GM23338 (cell line): Measurements from ENCODE around the gene CAMK2N2. TPM values are rescaled to one million over a fixed set of nuclear protein-coding genes. Genes with fewer than 3 reads are reported as not detected.
"Not testable (repeated sequence)": the region's sequence is repeated elsewhere in the genome, so short reads cannot be mapped to it uniquely, and the experiment has no call there.

ENCODE experiments used
- ATAC-seq: fragments of 200-7000 bp; cut with Tn5 transposase; 3 replicates; pipeline ENCODE4 v1.9.1; 2020
- DNase-seq: peaks from one replicate; pipeline ENCODE4 v3.0.0-alpha.2; 2015; ENCODE audit warnings: low spot score
- H2AFZ ChIP-seq: fragments of 200-600 bp; sonication (generic); 2 replicates; pipeline ENCODE4 v1.8.0; 2016; ENCODE audit warnings: antibody characterized with exemption, mild to moderate bottlenecking, moderate library complexity
- H3F3A ChIP-seq: fragments of 200-600 bp; sonication (generic); replicated peaks from 2 replicates; pipeline ENCODE4 v1.8.0; 2017; ENCODE audit warnings: antibody characterized with exemption, mixed run types, low read depth
- H3K27ac ChIP-seq: fragments of 200-600 bp; sonication (generic); 2 replicates; pipeline ENCODE4 v1.6.1; 2016; ENCODE audit warnings: low read depth
- H3K27me3 ChIP-seq: fragments of 200-600 bp; sonication (generic); 2 replicates; pipeline ENCODE4 v1.8.0; 2016; ENCODE audit warnings: mild to moderate bottlenecking, mixed run types, moderate library complexity; ENCODE audit not compliant: insufficient read depth
- H3K36me3 ChIP-seq: fragments of 200-600 bp; sonication (generic); 2 replicates; pipeline ENCODE4 v1.8.0; 2016; ENCODE audit warnings: mild to moderate bottlenecking; ENCODE audit not compliant: insufficient read depth
- H3K4me1 ChIP-seq: fragments of 200-600 bp; sonication (generic); 2 replicates; pipeline ENCODE4 v1.8.0; 2016; ENCODE audit warnings: mild to moderate bottlenecking, moderate library complexity; ENCODE audit not compliant: insufficient read depth
- H3K4me2 ChIP-seq: fragments of 200-600 bp; sonication (generic); 2 replicates; pipeline ENCODE4 v1.7.1; 2017; ENCODE audit warnings: mixed run types
- H3K4me3 ChIP-seq: fragments of 200-600 bp; sonication (generic); 2 replicates; pipeline ENCODE4 v1.6.1; 2016; ENCODE audit warnings: mixed run types
- H3K79me2 ChIP-seq: fragments of 200-600 bp; sonication (generic); replicated peaks from 2 replicates; pipeline ENCODE4 v1.8.0; 2017; ENCODE audit warnings: mild to moderate bottlenecking; ENCODE audit not compliant: insufficient read depth
- H3K9me2 ChIP-seq: fragments of 200-600 bp; sonication (generic); 2 replicates; pipeline ENCODE4 v1.8.0; 2017; ENCODE audit not compliant: insufficient read depth
- H4K20me1 ChIP-seq: fragments of 200-600 bp; sonication (generic); replicated peaks from 2 replicates; pipeline ENCODE4 v1.8.0; 2017; ENCODE audit warnings: mild to moderate bottlenecking; ENCODE audit not compliant: insufficient read depth
- H3K27ac Mint-ChIP-seq: 2 replicates; pipeline ENCODE4 v1.8.0; 2020; ENCODE audit warnings: inconsistent platforms, mild to moderate bottlenecking, moderate library complexity, mixed read lengths
- H3K27me3 Mint-ChIP-seq: 3 replicates; pipeline ENCODE4 v1.8.0; 2022; ENCODE audit warnings: low read depth, mild to moderate bottlenecking, moderate library complexity, mixed read lengths, inconsistent platforms; ENCODE audit not compliant: insufficient read depth, poor library complexity
- H3K36me3 Mint-ChIP-seq: 3 replicates; pipeline ENCODE4 v1.8.0; 2021; ENCODE audit warnings: low read depth, mild to moderate bottlenecking, inconsistent platforms, moderate library complexity, mixed read lengths
- H3K4me1 Mint-ChIP-seq: 3 replicates; pipeline ENCODE4 v1.8.0; 2020; ENCODE audit warnings: mild to moderate bottlenecking, inconsistent platforms, mixed read lengths
- H3K4me3 Mint-ChIP-seq: 3 replicates; pipeline ENCODE4 v1.8.0; 2021; ENCODE audit warnings: moderate library complexity, mild to moderate bottlenecking, inconsistent platforms, mixed read lengths
- H3K9me3 Mint-ChIP-seq: 3 replicates; pipeline ENCODE4 v1.8.0; 2020; ENCODE audit warnings: moderate library complexity, mild to moderate bottlenecking, inconsistent platforms, mixed read lengths
- CREB1 ChIP-seq: fragments of 250-450 bp; sonication (Bioruptor Pico); IDR thresholded peaks from 2 replicates; pipeline ENCODE4 v1.5.0; 2020; ENCODE audit warnings: low read depth, mild to moderate bottlenecking, moderate library complexity
- EZH2 ChIP-seq: fragments of 200-600 bp; sonication (generic); IDR thresholded peaks from one replicate; pipeline ENCODE4 v1.8.0; 2017; ENCODE audit warnings: antibody characterized with exemption, mild to moderate bottlenecking, low read depth; ENCODE audit not compliant: unreplicated experiment
- NANOG ChIP-seq: IDR thresholded peaks from 2 replicates; pipeline ENCODE4 v1.6.1; 2016; ENCODE audit warnings: antibody characterized with exemption, borderline replicate concordance
- polyA plus RNA-seq: library from polyadenylated mRNA; unstranded; fragments of >200 nt; fragmentation: Nextera tagmentation; extraction: Ambion mirVana; gene quantifications from 2 replicates; pipeline ENCODE4 v1.2.1, GENCODE V29; 2016
- total RNA-seq: library from RNA; depleted of rRNA; stranded (reverse); fragments of >200 nt; shearing (Covaris generic); gene quantifications from 2 replicates; pipeline ENCODE4 v1.2.3, GENCODE V29; 2014
- TF ChIP-seq, protein P1 (sequence below): IDR thresholded peaks from one replicate; pipeline ENCODE4 v1.6.1; 2018; ENCODE audit warnings: antibody characterized with exemption; ENCODE audit not compliant: unreplicated experiment
- TF ChIP-seq, protein P2 (sequence below): fragments of 250-450 bp; sonication (Bioruptor Pico); IDR thresholded peaks from 2 replicates; pipeline ENCODE4 v1.5.0; 2020; ENCODE audit warnings: mild to moderate bottlenecking, moderate library complexity

Gene CAMK2N2
- total and polyA plus RNA-seq, 2 experiments from 2014 or later, result 0.32 to 1.3 TPM

GRCh38 chr3:184272269-184272668, 10.9 kb upstream of the CAMK2N2 start:
- no peaks in the 10 kb centered on the region for H3K4me1 ChIP-seq
- peaks cover 7% of the 10 kb centered on the region; the same call in 2 of the 3 replicates for H3K4me1 Mint-ChIP-seq
- no peak overlapping the region for H2AFZ ChIP-seq
- ATAC-seq, result no peak
- H3K4me3 Mint-ChIP-seq, result no peak overlapping the region
- no peak overlapping the region for H3K4me3 ChIP-seq
- no peak for DNase-seq
- no peaks in the 10 kb centered on the region; the same call in 1 of the 2 replicates for H3K9me2 ChIP-seq
- no peaks in the 10 kb centered on the region for H3F3A ChIP-seq
- TF ChIP-seq CREB1, result no peak
- TF ChIP-seq EZH2, result no peak
- TF ChIP-seq, protein P1, sequence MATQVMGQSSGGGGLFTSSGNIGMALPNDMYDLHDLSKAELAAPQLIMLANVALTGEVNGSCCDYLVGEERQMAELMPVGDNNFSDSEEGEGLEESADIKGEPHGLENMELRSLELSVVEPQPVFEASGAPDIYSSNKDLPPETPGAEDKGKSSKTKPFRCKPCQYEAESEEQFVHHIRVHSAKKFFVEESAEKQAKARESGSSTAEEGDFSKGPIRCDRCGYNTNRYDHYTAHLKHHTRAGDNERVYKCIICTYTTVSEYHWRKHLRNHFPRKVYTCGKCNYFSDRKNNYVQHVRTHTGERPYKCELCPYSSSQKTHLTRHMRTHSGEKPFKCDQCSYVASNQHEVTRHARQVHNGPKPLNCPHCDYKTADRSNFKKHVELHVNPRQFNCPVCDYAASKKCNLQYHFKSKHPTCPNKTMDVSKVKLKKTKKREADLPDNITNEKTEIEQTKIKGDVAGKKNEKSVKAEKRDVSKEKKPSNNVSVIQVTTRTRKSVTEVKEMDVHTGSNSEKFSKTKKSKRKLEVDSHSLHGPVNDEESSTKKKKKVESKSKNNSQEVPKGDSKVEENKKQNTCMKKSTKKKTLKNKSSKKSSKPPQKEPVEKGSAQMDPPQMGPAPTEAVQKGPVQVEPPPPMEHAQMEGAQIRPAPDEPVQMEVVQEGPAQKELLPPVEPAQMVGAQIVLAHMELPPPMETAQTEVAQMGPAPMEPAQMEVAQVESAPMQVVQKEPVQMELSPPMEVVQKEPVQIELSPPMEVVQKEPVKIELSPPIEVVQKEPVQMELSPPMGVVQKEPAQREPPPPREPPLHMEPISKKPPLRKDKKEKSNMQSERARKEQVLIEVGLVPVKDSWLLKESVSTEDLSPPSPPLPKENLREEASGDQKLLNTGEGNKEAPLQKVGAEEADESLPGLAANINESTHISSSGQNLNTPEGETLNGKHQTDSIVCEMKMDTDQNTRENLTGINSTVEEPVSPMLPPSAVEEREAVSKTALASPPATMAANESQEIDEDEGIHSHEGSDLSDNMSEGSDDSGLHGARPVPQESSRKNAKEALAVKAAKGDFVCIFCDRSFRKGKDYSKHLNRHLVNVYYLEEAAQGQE, result no peak
- no peak for TF ChIP-seq NANOG
- no peaks in the 10 kb centered on the region for H4K20me1 ChIP-seq
- no peaks in the 10 kb centered on the region for H3K79me2 ChIP-seq
- H3K27ac Mint-ChIP-seq, result no peak overlapping the region
- H3K27ac ChIP-seq, result no peak overlapping the region
- no peaks in the 10 kb centered on the region for H3K36me3 ChIP-seq
- peaks cover 23% of the 10 kb centered on the region for H3K27me3 Mint-ChIP-seq
- no peaks in the 10 kb centered on the region; the same call in 1 of the 3 replicates for H3K9me3 Mint-ChIP-seq
- no peaks in the 10 kb centered on the region for H3K36me3 Mint-ChIP-seq
- H3K4me2 ChIP-seq, result no peak overlapping the region
- peaks cover 46% of the 10 kb centered on the region for H3K27me3 ChIP-seq

GRCh38 chr3:184267249-184267648, 5.9 kb upstream of the CAMK2N2 start:
- H3K27me3 Mint-ChIP-seq, result peaks cover 21% of the 10 kb centered on the region
- H3K9me3 Mint-ChIP-seq, H3K4me3 ChIP-seq, H3K4me3 Mint-ChIP-seq, H3K36me3 Mint-ChIP-seq, H3K36me3 ChIP-seq, H4K20me1 ChIP-seq, H3K27ac ChIP-seq, H3K4me2 ChIP-seq, H3K4me1 Mint-ChIP-seq, H3F3A ChIP-seq, H3K79me2 ChIP-seq, H3K9me2 ChIP-seq, H2AFZ ChIP-seq, DNase-seq, H3K4me1 ChIP-seq, H3K27ac Mint-ChIP-seq, ATAC-seq: not testable (repeated sequence)
- H3K27me3 ChIP-seq, result peaks cover 31% of the 10 kb centered on the region

- peak overlapping the region; percentile 91 for H3K4me3 ChIP-seq
- TF ChIP-seq, protein P2, sequence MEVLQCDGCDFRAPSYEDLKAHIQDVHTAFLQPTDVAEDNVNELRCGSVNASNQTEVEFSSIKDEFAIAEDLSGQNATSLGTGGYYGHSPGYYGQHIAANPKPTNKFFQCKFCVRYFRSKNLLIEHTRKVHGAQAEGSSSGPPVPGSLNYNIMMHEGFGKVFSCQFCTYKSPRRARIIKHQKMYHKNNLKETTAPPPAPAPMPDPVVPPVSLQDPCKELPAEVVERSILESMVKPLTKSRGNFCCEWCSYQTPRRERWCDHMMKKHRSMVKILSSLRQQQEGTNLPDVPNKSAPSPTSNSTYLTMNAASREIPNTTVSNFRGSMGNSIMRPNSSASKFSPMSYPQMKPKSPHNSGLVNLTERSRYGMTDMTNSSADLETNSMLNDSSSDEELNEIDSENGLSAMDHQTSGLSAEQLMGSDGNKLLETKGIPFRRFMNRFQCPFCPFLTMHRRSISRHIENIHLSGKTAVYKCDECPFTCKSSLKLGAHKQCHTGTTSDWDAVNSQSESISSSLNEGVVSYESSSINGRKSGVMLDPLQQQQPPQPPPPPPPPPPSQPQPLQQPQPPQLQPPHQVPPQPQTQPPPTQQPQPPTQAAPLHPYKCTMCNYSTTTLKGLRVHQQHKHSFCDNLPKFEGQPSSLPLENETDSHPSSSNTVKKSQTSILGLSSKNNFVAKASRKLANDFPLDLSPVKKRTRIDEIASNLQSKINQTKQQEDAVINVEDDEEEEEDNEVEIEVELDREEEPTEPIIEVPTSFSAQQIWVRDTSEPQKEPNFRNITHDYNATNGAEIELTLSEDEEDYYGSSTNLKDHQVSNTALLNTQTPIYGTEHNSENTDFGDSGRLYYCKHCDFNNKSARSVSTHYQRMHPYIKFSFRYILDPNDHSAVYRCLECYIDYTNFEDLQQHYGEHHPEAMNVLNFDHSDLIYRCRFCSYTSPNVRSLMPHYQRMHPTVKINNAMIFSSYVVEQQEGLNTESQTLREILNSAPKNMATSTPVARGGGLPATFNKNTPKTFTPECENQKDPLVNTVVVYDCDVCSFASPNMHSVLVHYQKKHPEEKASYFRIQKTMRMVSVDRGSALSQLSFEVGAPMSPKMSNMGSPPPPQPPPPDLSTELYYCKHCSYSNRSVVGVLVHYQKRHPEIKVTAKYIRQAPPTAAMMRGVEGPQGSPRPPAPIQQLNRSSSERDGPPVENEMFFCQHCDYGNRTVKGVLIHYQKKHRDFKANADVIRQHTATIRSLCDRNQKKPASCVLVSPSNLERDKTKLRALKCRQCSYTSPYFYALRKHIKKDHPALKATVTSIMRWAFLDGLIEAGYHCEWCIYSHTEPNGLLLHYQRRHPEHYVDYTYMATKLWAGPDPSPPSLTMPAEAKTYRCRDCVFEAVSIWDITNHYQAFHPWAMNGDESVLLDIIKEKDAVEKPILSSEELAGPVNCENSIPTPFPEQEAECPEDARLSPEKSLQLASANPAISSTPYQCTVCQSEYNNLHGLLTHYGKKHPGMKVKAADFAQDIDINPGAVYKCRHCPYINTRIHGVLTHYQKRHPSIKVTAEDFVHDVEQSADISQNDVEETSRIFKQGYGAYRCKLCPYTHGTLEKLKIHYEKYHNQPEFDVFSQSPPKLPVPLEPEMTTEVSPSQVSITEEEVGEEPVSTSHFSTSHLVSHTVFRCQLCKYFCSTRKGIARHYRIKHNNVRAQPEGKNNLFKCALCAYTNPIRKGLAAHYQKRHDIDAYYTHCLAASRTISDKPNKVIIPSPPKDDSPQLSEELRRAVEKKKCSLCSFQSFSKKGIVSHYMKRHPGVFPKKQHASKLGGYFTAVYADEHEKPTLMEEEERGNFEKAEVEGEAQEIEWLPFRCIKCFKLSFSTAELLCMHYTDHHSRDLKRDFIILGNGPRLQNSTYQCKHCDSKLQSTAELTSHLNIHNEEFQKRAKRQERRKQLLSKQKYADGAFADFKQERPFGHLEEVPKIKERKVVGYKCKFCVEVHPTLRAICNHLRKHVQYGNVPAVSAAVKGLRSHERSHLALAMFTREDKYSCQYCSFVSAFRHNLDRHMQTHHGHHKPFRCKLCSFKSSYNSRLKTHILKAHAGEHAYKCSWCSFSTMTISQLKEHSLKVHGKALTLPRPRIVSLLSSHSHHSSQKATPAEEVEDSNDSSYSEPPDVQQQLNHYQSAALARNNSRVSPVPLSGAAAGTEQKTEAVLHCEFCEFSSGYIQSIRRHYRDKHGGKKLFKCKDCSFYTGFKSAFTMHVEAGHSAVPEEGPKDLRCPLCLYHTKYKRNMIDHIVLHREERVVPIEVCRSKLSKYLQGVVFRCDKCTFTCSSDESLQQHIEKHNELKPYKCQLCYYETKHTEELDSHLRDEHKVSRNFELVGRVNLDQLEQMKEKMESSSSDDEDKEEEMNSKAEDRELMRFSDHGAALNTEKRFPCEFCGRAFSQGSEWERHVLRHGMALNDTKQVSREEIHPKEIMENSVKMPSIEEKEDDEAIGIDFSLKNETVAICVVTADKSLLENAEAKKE (CRISPR knock-in tag), result no peak
- peak; percentile 57 for TF ChIP-seq EZH2
- H3K36me3 ChIP-seq, result no peaks in the 10 kb centered on the region
- H3K4me1 ChIP-seq, result peaks cover 3% of the 10 kb centered on the region; the same call in 1 of the 2 replicates
- DNase-seq, result no peak
- Mint-ChIP-seq H3K27me3 (peaks cover 49% of the 10 kb centered on the region), H3K36me3 (peaks cover 8% of the 10 kb centered on the region; the same call in 1 of the 3 replicates), H3K27ac (no peak overlapping the region), H3K4me1 (peaks cover 14% of the 10 kb centered on the region; the same call in 2 of the 3 replicates), H3K4me3 (peak overlapping the region; percentile 86), H3K9me3 (no peaks in the 10 kb centered on the region; the same call in 1 of the 3 replicates)
- peaks cover 11% of the 10 kb centered on the region for H4K20me1 ChIP-seq
- H3K4me2 ChIP-seq, result peak overlapping the region; percentile 98
- H3K79me2 ChIP-seq, result no peaks in the 10 kb centered on the region
- no peak for ATAC-seq
- H3K27ac ChIP-seq, result no peak overlapping the region
- peak overlapping the region; percentile 99; the same call in 1 of the 2 replicates for H2AFZ ChIP-seq
- peaks cover 15% of the 10 kb centered on the region for H3F3A ChIP-seq
- H3K27me3 ChIP-seq, result peaks cover 69% of the 10 kb centered on the region
- H3K9me2 ChIP-seq, result no peaks in the 10 kb centered on the region
Measured at GRCh38 chr3:184262764-184263179, 1.4 kb upstream of the CAMK2N2 start.
